RPMI8226 (cell line): ENCODE data around the gene ZNRF3.

ENCODE experiments used
- DNase-seq: peaks from one replicate; pipeline ENCODE4 v3.0.0-alpha.2; 2015

The ZNRF3 gene

GRCh38 chr22:28956506-28956905 lies 73.1 kb downstream of the ZNRF3 start:
- no peak for DNase-seq

- no peak for DNase-seq
These were observed 75.2 kb downstream of the ZNRF3 start for GRCh38 chr22:28958611-28959010.

GRCh38 chr22:28962042-28962554 lies 78.7 kb downstream of the ZNRF3 start:
- DNase-seq: no peak

- no peak for DNase-seq
These were observed 80.0 kb downstream of the ZNRF3 start for GRCh38 chr22:28963362-28963761.

- no peak for DNase-seq
These were observed 83.8 kb downstream of the ZNRF3 start for GRCh38 chr22:28967163-28967665.

GRCh38 chr22:28967969-28968368 lies 84.6 kb downstream of the ZNRF3 start:
- no peak for DNase-seq

- no peak for DNase-seq
These were observed 86.2 kb downstream of the ZNRF3 start for GRCh38 chr22:28969401-28970168.

GRCh38 chr22:28973352-28973751 lies 90.0 kb downstream of the ZNRF3 start:
- DNase-seq: no peak

- DNase-seq: no peak
These were observed 93.7 kb downstream of the ZNRF3 start for GRCh38 chr22:28977060-28977459.

GRCh38 chr22:28977481-28977971 lies 94.2 kb downstream of the ZNRF3 start:
- DNase-seq: peak; percentile 12

- DNase-seq: peak; percentile 46
These were observed 94.8 kb downstream of the ZNRF3 start for GRCh38 chr22:28978158-28978557.

GRCh38 chr22:28978863-28979796 lies 95.8 kb downstream of the ZNRF3 start:
- no peak for DNase-seq

GRCh38 chr22:28980326-28980725 lies 97.0 kb downstream of the ZNRF3 start:
- no peak for DNase-seq

GRCh38 chr22:28981818-28982499 lies 98.6 kb downstream of the ZNRF3 start:
- no peak for DNase-seq

GRCh38 chr22:28983190-28983589 lies 99.8 kb downstream of the ZNRF3 start:
- no peak for DNase-seq

GRCh38 chr22:28983788-28984441 lies 100.5 kb downstream of the ZNRF3 start:
- DNase-seq: no peak

GRCh38 chr22:28984482-28985158 lies 101.2 kb downstream of the ZNRF3 start:
- no peak for DNase-seq

- DNase-seq: no peak
These were observed 102.4 kb downstream of the ZNRF3 start for GRCh38 chr22:28985581-28986290.

GRCh38 chr22:28986366-28986765 lies 103.0 kb downstream of the ZNRF3 start:
- DNase-seq: no peak

- DNase-seq: no peak
These were observed 105.1 kb downstream of the ZNRF3 start for GRCh38 chr22:28988457-28988856.

- no peak for DNase-seq
These were observed 105.7 kb downstream of the ZNRF3 start for GRCh38 chr22:28989035-28989464.
